MCF 10A (cell line): ENCODE data around the gene CENPT. TPM values are rescaled to one million over a fixed set of nuclear protein-coding genes. Genes with fewer than 3 reads are reported as not detected.

Experiments used
- BruUV-seq: library from RNA; stranded (reverse); fragments of 400-500 nt; replicated peaks from 2 replicates; lab custom pipeline; 2021; lab: Mats Ljungman, UMichigan
- CTCF ChIA-PET: fragments of 300-600 bp; sonication (Branson Sonifier 250); formaldehyde crosslinking; extraction: SDS; loops from one replicate; lab custom pipeline; 2021; ENCODE audit warnings: antibody characterized with exemption, inconsistent platforms; lab: Yijun Ruan, JAX
- POLR2A ChIA-PET: fragments of 300-600, 350-650 bp; sonication (Branson Sonifier 250); formaldehyde crosslinking; extraction: SDS; loops from one replicate; lab custom pipeline; 2020; ENCODE audit warnings: antibody characterized with exemption, inconsistent platforms; lab: Yijun Ruan, JAX
- DNase-seq: peaks from one replicate; pipeline ENCODE4 v3.0.0-alpha.2; 2018; ENCODE audit not compliant: unreplicated experiment
- H3K27ac Mint-ChIP-seq: one replicate; pipeline ENCODE4 v1.8.0; 2022; ENCODE audit warnings: mild to moderate bottlenecking, low read depth, mixed read lengths; ENCODE audit not compliant: unreplicated experiment
- H3K27me3 Mint-ChIP-seq: one replicate; pipeline ENCODE4 v1.8.0; 2022; ENCODE audit warnings: mixed read lengths; ENCODE audit not compliant: insufficient read depth, unreplicated experiment
- H3K36me3 Mint-ChIP-seq: one replicate; pipeline ENCODE4 v1.8.0; 2022; ENCODE audit warnings: mild to moderate bottlenecking, moderate library complexity, mixed read lengths; ENCODE audit not compliant: insufficient read depth, unreplicated experiment
- H3K4me1 Mint-ChIP-seq: one replicate; pipeline ENCODE4 v1.8.0; 2022; ENCODE audit warnings: mixed read lengths; ENCODE audit not compliant: insufficient read depth, unreplicated experiment
- H3K4me3 Mint-ChIP-seq: one replicate; pipeline ENCODE4 v1.8.0; 2022; ENCODE audit warnings: mild to moderate bottlenecking, moderate library complexity, mixed read lengths; ENCODE audit not compliant: unreplicated experiment
- H3K9me3 Mint-ChIP-seq: one replicate; pipeline ENCODE4 v1.8.0; 2022; ENCODE audit warnings: mixed read lengths; ENCODE audit not compliant: unreplicated experiment
- intact Hi-C: fragments of 100-400 bp; cut with micrococcal nuclease; formaldehyde crosslinking; loops from 2 replicates; pipeline ENCODE4 v1.14.1; 2022
- total RNA-seq: library from RNA; stranded (reverse); gene quantifications from 2 replicates; pipeline ENCODE4 v1.2.3, GENCODE V29; 2022
- TF ChIP-seq, protein P1 (sequence below): fragments of 200-600 bp; IDR thresholded peaks from one replicate; pipeline ENCODE4 v1.8.0; 2022; ENCODE audit warnings: antibody characterized with exemption, mild to moderate bottlenecking; ENCODE audit not compliant: unreplicated experiment

CENPT gene
- total RNA-seq, 1 experiment from 2014 or later: 30.9 TPM

DNA sequence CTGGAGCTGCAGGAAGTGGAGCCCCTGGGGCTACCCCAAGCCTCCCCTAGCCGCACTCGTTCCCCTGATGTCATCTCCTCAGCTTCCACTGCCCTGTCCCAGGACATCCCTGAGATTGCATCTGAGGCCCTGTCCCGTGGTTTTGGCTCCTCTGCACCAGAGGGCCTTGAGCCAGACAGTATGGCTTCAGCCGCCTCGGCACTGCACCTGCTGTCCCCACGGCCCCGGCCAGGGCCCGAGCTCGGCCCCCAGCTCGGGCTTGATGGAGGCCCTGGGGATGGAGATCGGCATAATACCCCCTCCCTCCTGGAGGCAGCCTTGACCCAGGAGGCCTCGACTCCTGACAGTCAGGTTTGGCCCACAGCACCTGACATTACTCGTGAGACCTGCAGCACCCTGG is 33.1 kb upstream of the CENPT start:
- H3K4me3 Mint-ChIP-seq: no peak overlapping the region
- no TSS peak for BruUV-seq
- no peak overlapping the region for H3K27ac Mint-ChIP-seq
- intact Hi-C loops: no loop called here
- ChIA-PET CTCF (interaction anchor here (0.6 to 6.4 kb wide), 5 partner anchors 23 to 359 kb away, joined by 3 to 67 read pairs (median 4); no protein-coding TSS in a partner anchor), POLR2A (no interaction called here)
- no peaks in the 10 kb centered on the region for H3K9me3 Mint-ChIP-seq
- H3K27me3 Mint-ChIP-seq: no peaks in the 10 kb centered on the region
- H3K36me3 Mint-ChIP-seq: peaks cover 78% of the 10 kb centered on the region
- DNase-seq: no peak
- TF ChIP-seq, protein P1, sequence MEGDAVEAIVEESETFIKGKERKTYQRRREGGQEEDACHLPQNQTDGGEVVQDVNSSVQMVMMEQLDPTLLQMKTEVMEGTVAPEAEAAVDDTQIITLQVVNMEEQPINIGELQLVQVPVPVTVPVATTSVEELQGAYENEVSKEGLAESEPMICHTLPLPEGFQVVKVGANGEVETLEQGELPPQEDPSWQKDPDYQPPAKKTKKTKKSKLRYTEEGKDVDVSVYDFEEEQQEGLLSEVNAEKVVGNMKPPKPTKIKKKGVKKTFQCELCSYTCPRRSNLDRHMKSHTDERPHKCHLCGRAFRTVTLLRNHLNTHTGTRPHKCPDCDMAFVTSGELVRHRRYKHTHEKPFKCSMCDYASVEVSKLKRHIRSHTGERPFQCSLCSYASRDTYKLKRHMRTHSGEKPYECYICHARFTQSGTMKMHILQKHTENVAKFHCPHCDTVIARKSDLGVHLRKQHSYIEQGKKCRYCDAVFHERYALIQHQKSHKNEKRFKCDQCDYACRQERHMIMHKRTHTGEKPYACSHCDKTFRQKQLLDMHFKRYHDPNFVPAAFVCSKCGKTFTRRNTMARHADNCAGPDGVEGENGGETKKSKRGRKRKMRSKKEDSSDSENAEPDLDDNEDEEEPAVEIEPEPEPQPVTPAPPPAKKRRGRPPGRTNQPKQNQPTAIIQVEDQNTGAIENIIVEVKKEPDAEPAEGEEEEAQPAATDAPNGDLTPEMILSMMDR: no peak
- H3K4me1 Mint-ChIP-seq: peaks cover 22% of the 10 kb centered on the region

DNA sequence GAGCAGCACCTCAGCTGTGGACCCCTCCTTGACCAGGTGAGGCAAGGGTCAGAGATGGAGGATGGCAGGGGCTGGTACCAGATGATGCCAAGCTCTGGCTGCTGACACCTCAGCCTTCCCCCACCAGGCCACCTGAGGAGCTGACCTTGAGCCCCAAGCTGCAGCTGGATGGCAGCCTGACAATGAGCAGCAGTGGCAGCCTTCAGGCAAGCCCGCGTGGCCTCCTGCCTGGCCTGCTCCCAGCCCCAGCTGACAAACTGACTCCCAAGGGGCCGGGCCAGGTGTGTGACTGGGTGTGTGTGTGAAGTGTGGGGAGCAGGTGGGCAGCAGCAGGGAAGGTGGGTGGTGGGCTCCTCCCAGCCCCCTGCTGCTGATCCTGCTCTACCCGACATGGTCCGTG is 32.4 kb upstream of the CENPT start:
- BruUV-seq: no TSS peak
- Mint-ChIP-seq H3K36me3 (peaks cover 78% of the 10 kb centered on the region), H3K4me1 (peaks cover 28% of the 10 kb centered on the region), H3K9me3 (no peaks in the 10 kb centered on the region), H3K27ac (no peak overlapping the region), H3K4me3 (no peak overlapping the region), H3K27me3 (no peaks in the 10 kb centered on the region)
- TF ChIP-seq, protein P1: no peak
- intact Hi-C loops: no loop called here
- ChIA-PET CTCF (interaction anchor here (1.2 to 6.4 kb wide), 3 partner anchors 47 to 64 kb away, joined by 3 to 67 read pairs (median 10); no protein-coding TSS in a partner anchor), POLR2A (no interaction called here)
- DNase-seq: no peak

DNA sequence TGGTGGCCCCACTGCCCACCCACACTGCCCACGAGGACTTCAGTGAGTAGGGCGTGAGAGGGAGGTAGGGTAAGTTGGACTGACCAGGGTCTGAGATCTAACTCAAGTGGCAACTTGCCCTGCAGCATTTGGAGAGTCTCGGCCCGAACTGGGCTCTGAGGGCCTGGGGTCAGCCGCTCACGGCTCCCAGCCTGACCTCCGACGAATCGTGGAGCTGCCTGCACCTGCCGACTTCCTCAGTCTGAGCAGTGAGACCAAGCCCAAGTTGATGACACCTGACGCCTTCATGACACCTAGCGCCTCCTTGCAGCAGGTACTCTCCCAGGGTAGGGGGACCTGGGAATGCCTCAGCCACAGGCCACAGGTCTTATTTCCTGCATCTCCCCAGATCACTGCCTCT is 32.0 kb upstream of the CENPT start:
- DNase-seq: no peak
- H3K36me3 Mint-ChIP-seq: peaks cover 77% of the 10 kb centered on the region
- H3K27me3 Mint-ChIP-seq: no peaks in the 10 kb centered on the region
- TF ChIP-seq, protein P1: no peak
- CTCF ChIA-PET: interaction anchor here (0.7 to 1.7 kb wide), 3 partner anchors 55 to 358 kb away, joined by 3 to 10 read pairs (median 3); no protein-coding TSS in a partner anchor
- H3K4me1 Mint-ChIP-seq: peaks cover 28% of the 10 kb centered on the region
- BruUV-seq: no TSS peak
- no peaks in the 10 kb centered on the region for H3K9me3 Mint-ChIP-seq
- no peak overlapping the region for H3K4me3 Mint-ChIP-seq
- POLR2A ChIA-PET: no interaction called here
- H3K27ac Mint-ChIP-seq: no peak overlapping the region
- intact Hi-C loops: no loop called here

DNA sequence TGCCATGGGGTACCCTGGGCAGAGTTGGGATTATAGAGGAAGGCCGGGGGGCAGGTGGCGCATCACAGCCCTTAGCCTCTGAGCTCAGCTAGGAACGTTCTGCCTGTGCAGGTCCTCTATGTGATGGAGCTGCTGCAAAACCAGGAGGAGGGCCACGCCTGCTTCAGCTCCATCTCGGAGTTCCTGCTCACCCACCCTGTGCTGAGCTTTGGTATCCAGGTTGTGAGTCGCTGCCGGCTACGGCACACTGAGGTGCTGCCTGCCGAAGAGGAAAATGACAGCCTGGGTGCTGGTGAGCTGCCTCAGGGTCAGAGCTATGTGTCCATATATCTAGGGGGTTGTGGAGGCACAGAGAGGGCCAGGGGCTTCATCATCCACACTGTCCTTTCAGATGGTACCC is 31.4 kb upstream of the CENPT start:
- CTCF ChIA-PET: interaction anchor here (0.5 to 1.7 kb wide), 4 partner anchors 55 to 1379 kb away, joined by 3 to 10 read pairs (median 3); no protein-coding TSS in a partner anchor
- no peak overlapping the region for H3K27ac Mint-ChIP-seq
- POLR2A ChIA-PET: no interaction called here
- H3K27me3 Mint-ChIP-seq: no peaks in the 10 kb centered on the region
- DNase-seq: no peak
- peaks cover 80% of the 10 kb centered on the region for H3K36me3 Mint-ChIP-seq
- H3K9me3 Mint-ChIP-seq: no peaks in the 10 kb centered on the region
- H3K4me3 Mint-ChIP-seq: no peak overlapping the region
- no TSS peak for BruUV-seq
- intact Hi-C loops: no loop called here
- TF ChIP-seq, protein P1: no peak
- peaks cover 30% of the 10 kb centered on the region for H3K4me1 Mint-ChIP-seq
